Keratinocyte (primary cell): ENCODE results near the gene STXBP5L. TPM values are rescaled to one million over a fixed set of nuclear protein-coding genes. Genes with fewer than 3 reads are reported as not detected.

Experiments
- DNase-seq: peaks from one replicate; pipeline ENCODE4 v3.0.0-alpha.2; 2011; ENCODE audit warnings: low read depth, missing footprints, low spot score
- FAIRE-seq: peaks from 2 replicates; lab custom pipeline; 2011; peaks lifted over from hg19 to GRCh38; lab: Jason Lieb, UNC
- H2AFZ ChIP-seq: 2 replicates; pipeline ENCODE4 v1.6.0; 2012; ENCODE audit warnings: low read length, control low read depth, inconsistent platforms; ENCODE audit not compliant: control insufficient read depth
- H3K27ac ChIP-seq: 2 replicates; pipeline ENCODE4 v1.5.1; 2011; ENCODE audit warnings: low read length; ENCODE audit not compliant: control insufficient read depth, insufficient read depth
- H3K27me3 ChIP-seq: 3 replicates; pipeline ENCODE4 v1.6.0; 2011; ENCODE audit warnings: low read length; ENCODE audit not compliant: control insufficient read depth, insufficient read depth; ENCODE audit errors: extremely low read depth
- H3K36me3 ChIP-seq, 2 experiments: 2 replicates in 1 of 2; 3 replicates in 1 of 2; pipeline ENCODE4 v1.5.1; 2011; ENCODE audit warnings: low read length in 2 of 2, mild to moderate bottlenecking in 1 of 2; ENCODE audit not compliant: control insufficient read depth in 2 of 2, insufficient read depth in 2 of 2; ENCODE audit errors: extremely low read depth in 1 of 2
- H3K4me1 ChIP-seq: 3 replicates; pipeline ENCODE4 v1.5.1; 2011; ENCODE audit warnings: low read length; ENCODE audit not compliant: control insufficient read depth, insufficient read depth; ENCODE audit errors: extremely low read depth
- H3K4me2 ChIP-seq: 3 replicates; pipeline ENCODE4 v1.6.0; 2011; ENCODE audit warnings: low read depth, low read length; ENCODE audit not compliant: control insufficient read depth, insufficient read depth; ENCODE audit errors: extremely low read depth
- H3K4me3 ChIP-seq, 3 experiments: fragments of 200-600 bp in 1 of 3; sonication (generic) in 1 of 3; 2 replicates in 2 of 3; 3 replicates in 1 of 3; pipeline ENCODE4 v1.5.1; 2011 to 2016; ENCODE audit warnings: low read length in 3 of 3, mild to moderate bottlenecking in 3 of 3, control low read depth in 2 of 3, inconsistent platforms in 1 of 3, low read depth in 1 of 3, mixed read lengths in 1 of 3, mixed run types in 1 of 3, moderate library complexity in 1 of 3; ENCODE audit not compliant: control insufficient read depth in 2 of 3, insufficient read depth in 2 of 3; ENCODE audit errors: extremely low read depth in 1 of 3
- H3K79me2 ChIP-seq: 2 replicates; pipeline ENCODE4 v1.6.0; 2012; ENCODE audit warnings: low read length; ENCODE audit not compliant: control insufficient read depth, insufficient read depth
- H3K9ac ChIP-seq: 3 replicates; pipeline ENCODE4 v1.6.0; 2011; ENCODE audit warnings: low read length; ENCODE audit not compliant: control insufficient read depth, insufficient read depth; ENCODE audit errors: extremely low read depth
- H3K9me1 ChIP-seq: 3 replicates; pipeline ENCODE4 v1.6.0; 2011; ENCODE audit warnings: low read length; ENCODE audit not compliant: control insufficient read depth, insufficient read depth; ENCODE audit errors: extremely low read depth
- H3K9me3 ChIP-seq: 2 replicates; pipeline ENCODE4 v1.5.1; 2012; ENCODE audit warnings: low read depth, low read length; ENCODE audit not compliant: control insufficient read depth
- H4K20me1 ChIP-seq: 3 replicates; pipeline ENCODE4 v1.6.0; 2011; ENCODE audit warnings: low read length; ENCODE audit not compliant: control insufficient read depth, insufficient read depth; ENCODE audit errors: extremely low read depth
- EZH2 ChIP-seq: IDR thresholded peaks from one replicate; pipeline ENCODE4 v1.6.1; 2012; ENCODE audit warnings: inconsistent platforms, mild to moderate bottlenecking, low read length, moderate library complexity
- dilution Hi-C: fragments of 300-500 bp; cut with MboI; formaldehyde crosslinking; loops from one replicate; pipeline ENCODE4 v1.7.0; 2020; ENCODE audit warnings: low sequenced_read_pairs; ENCODE audit not compliant: extremely low pct_ligation_motif_present
- polyA plus RNA-seq, 5 experiments: library from polyadenylated mRNA; depleted of rRNA in 3 of 5; stranded (reverse) in 3 of 5; stranded (forward) in 1 of 5; unstranded in 1 of 5; fragments of >200 nt; gene quantifications; 1 replicate in 1 of 5; 2 replicates in 3 of 5; 3 replicates in 1 of 5; pipeline versions ENCODE4 v1.2.1 to v1.2.3, GENCODE V29; 2011 to 2012; ENCODE audit warnings: missing spikeins in 2 of 5, low read depth in 1 of 5, low replicate concordance in 1 of 5
- TF ChIP-seq, protein P1 (sequence below), 3 experiments: IDR thresholded peaks in 1 of 3; conservative IDR thresholded peaks in 1 of 3; optimal IDR thresholded peaks in 1 of 3; 2 replicates in 2 of 3; 3 replicates in 1 of 3; pipeline versions ENCODE3 to v1.5.1; 2011; ENCODE audit warnings: low read length in 3 of 3, mild to moderate bottlenecking in 3 of 3, moderate library complexity in 2 of 3, control low read depth in 1 of 3, inconsistent platforms in 1 of 3; ENCODE audit not compliant: insufficient read depth in 2 of 3; ENCODE audit errors: extremely low read depth in 1 of 3

Gene STXBP5L
- polyA plus RNA-seq, 1 donor (not counting 4 experiments of a cell fraction or from before 2014, with no cell fraction given): not detected

- H3K4me2 ChIP-seq: no peak overlapping the region
- FAIRE-seq (no peak), DNase-seq (no peak)
- no peaks in the 10 kb centered on the region for H4K20me1 ChIP-seq
- no peak overlapping the region for H3K4me3 ChIP-seq
- H3K27me3 ChIP-seq: no peaks in the 10 kb centered on the region
- no peaks in the 10 kb centered on the region for H3K9me3 ChIP-seq
- H3K79me2 ChIP-seq: no peaks in the 10 kb centered on the region
- dilution Hi-C loops: no loop called here
- H3K27ac ChIP-seq: no peak overlapping the region
- no peak overlapping the region for H2AFZ ChIP-seq
- no peaks in the 10 kb centered on the region for H3K9me1 ChIP-seq
- H3K4me1 ChIP-seq: no peaks in the 10 kb centered on the region
- H3K36me3 ChIP-seq: no peaks in the 10 kb centered on the region
- no peak for TF ChIP-seq EZH2
- TF ChIP-seq, protein P1, sequence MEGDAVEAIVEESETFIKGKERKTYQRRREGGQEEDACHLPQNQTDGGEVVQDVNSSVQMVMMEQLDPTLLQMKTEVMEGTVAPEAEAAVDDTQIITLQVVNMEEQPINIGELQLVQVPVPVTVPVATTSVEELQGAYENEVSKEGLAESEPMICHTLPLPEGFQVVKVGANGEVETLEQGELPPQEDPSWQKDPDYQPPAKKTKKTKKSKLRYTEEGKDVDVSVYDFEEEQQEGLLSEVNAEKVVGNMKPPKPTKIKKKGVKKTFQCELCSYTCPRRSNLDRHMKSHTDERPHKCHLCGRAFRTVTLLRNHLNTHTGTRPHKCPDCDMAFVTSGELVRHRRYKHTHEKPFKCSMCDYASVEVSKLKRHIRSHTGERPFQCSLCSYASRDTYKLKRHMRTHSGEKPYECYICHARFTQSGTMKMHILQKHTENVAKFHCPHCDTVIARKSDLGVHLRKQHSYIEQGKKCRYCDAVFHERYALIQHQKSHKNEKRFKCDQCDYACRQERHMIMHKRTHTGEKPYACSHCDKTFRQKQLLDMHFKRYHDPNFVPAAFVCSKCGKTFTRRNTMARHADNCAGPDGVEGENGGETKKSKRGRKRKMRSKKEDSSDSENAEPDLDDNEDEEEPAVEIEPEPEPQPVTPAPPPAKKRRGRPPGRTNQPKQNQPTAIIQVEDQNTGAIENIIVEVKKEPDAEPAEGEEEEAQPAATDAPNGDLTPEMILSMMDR (optimal IDR thresholded peaks at IDR 0.05 in 1 of 3, IDR thresholded peaks at IDR 0.05 in 1 of 3, conservative IDR thresholded peaks at IDR 0.05 in 1 of 3; ENCODE audit: extremely low read depth in 1 of 3, insufficient read depth in 2 of 3, low read length in 3 of 3): no peak
- no peak overlapping the region for H3K9ac ChIP-seq
Measured at GRCh38 chr3:120875989-120876388, 32.0 kb upstream of the STXBP5L start.

DNA sequence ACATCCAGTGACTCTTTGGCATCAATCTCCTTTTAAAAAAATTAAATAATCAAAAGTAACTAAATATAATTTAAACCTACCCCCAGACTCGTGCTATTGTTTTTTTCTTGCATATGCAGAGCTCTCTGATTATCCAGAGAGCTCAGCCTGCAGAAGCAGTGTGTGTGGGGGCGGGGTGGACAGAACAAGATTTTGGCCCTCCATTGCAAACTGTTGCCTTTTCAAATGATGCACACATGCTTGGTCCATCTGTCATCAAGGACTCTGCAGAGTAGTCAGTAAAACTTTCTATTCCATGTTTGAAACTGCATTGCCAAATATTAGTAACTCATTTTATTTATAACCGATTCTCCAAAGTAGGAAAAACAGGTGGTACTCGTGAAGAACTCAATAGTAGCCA, 28.6 kb upstream of the STXBP5L start:
- dilution Hi-C loops: no loop called here
- Histone ChIP-seq H3K79me2 (no peaks in the 10 kb centered on the region), H3K36me3 (no peaks in the 10 kb centered on the region), H3K9me1 (no peaks in the 10 kb centered on the region), H3K4me3 (no peak overlapping the region), H3K9me3 (no peaks in the 10 kb centered on the region), H4K20me1 (no peaks in the 10 kb centered on the region), H3K27ac (no peak overlapping the region), H3K9ac (no peak overlapping the region), H3K4me1 (no peaks in the 10 kb centered on the region), H3K4me2 (no peak overlapping the region), H3K27me3 (no peaks in the 10 kb centered on the region), H2AFZ (no peak overlapping the region)
- DNase-seq (no peak), FAIRE-seq (no peak)
- TF ChIP-seq, protein P1 (optimal IDR thresholded peaks at IDR 0.05 in 1 of 3, IDR thresholded peaks at IDR 0.05 in 1 of 3, conservative IDR thresholded peaks at IDR 0.05 in 1 of 3; ENCODE audit: extremely low read depth in 1 of 3, insufficient read depth in 2 of 3, low read length in 3 of 3): no peak
- TF ChIP-seq EZH2: no peak
